HepG2 (cell line): Measurements from ENCODE around the gene PLPP3. TPM values are rescaled to one million over a fixed set of nuclear protein-coding genes. Genes with fewer than 3 reads are reported as not detected.

Experiments
- CERS6 ChIP-seq: sonication (generic); formaldehyde crosslinking; IDR thresholded peaks from 2 replicates; pipeline ENCODE4 v1.5.0; 2020; ENCODE audit warnings: missing genetic modification reagents
- CSRNP1 ChIP-seq: sonication (generic); formaldehyde crosslinking; IDR thresholded peaks from 2 replicates; pipeline ENCODE4 v1.8.1; 2023; ENCODE audit warnings: mild to moderate bottlenecking, missing genetic modification reagents
- ELF1 ChIP-seq: sonication (generic); formaldehyde crosslinking; IDR thresholded peaks from 2 replicates; pipeline ENCODE4 v1.4.0; 2020; ENCODE audit warnings: missing genetic modification reagents
- HMG20B ChIP-seq: conservative IDR thresholded peaks from 2 replicates; pipeline ENCODE4 v1.6.1; 2016; ENCODE audit warnings: missing genetic modification reagents, missing compliant biosample characterization
- KDM2A ChIP-seq: sonication (generic); formaldehyde crosslinking; IDR thresholded peaks from 2 replicates; pipeline ENCODE4 v1.4.0; 2020; ENCODE audit warnings: low read depth, missing genetic modification reagents, borderline replicate concordance
- MAFK ChIP-seq, 2 experiments: IDR thresholded peaks in 1 of 2; conservative IDR thresholded peaks in 1 of 2; 2 replicates each; pipeline ENCODE4 v1.6.1; 2011; ENCODE audit warnings: improper control_type of control experiment in 2 of 2, low read length in 2 of 2
- NFRKB ChIP-seq: fragments of 450-650 bp; IDR thresholded peaks from 2 replicates; pipeline ENCODE4 v1.6.1; 2017
- POLR2AphosphoS5 ChIP-seq: IDR thresholded peaks from 2 replicates; pipeline ENCODE4 v1.6.1; 2012; ENCODE audit warnings: low read depth, low read length
- RELA ChIP-seq: sonication (generic); formaldehyde crosslinking; IDR thresholded peaks from 2 replicates; pipeline ENCODE4 v1.4.0; 2020; ENCODE audit warnings: missing genetic modification reagents
- SALL2 ChIP-seq: sonication (generic); formaldehyde crosslinking; IDR thresholded peaks from 2 replicates; pipeline ENCODE4 v1.8.1; 2023; ENCODE audit warnings: mild to moderate bottlenecking, missing genetic modification reagents, inconsistent platforms
- SMARCE1 ChIP-seq: fragments of 450-650 bp; IDR thresholded peaks from 2 replicates; pipeline ENCODE4 v1.6.1; 2017; ENCODE audit warnings: borderline replicate concordance
- SMYD3 ChIP-seq: sonication (generic); formaldehyde crosslinking; IDR thresholded peaks from 2 replicates; pipeline ENCODE4 v1.8.1; 2023; ENCODE audit warnings: mild to moderate bottlenecking, missing genetic modification reagents
- SNAPC2 ChIP-seq: sonication (generic); formaldehyde crosslinking; IDR thresholded peaks from 2 replicates; pipeline ENCODE4 v1.8.1; 2022; ENCODE audit warnings: mild to moderate bottlenecking, missing genetic modification reagents
- TBP ChIP-seq: sonication (generic); formaldehyde crosslinking; IDR thresholded peaks from 2 replicates; pipeline ENCODE4 v1.5.0; 2020; ENCODE audit warnings: missing genetic modification reagents
- ZBTB7B ChIP-seq: sonication (generic); formaldehyde crosslinking; IDR thresholded peaks from 2 replicates; pipeline ENCODE4 v1.4.0; 2020; ENCODE audit warnings: missing genetic modification reagents
- ZKSCAN5 ChIP-seq: sonication (generic); formaldehyde crosslinking; IDR thresholded peaks from 2 replicates; pipeline ENCODE4 v1.5.1; 2020; ENCODE audit warnings: mild to moderate bottlenecking, missing genetic modification reagents
- ZMAT5 ChIP-seq: sonication (generic); formaldehyde crosslinking; IDR thresholded peaks from 2 replicates; pipeline ENCODE4 v1.5.0; 2020; ENCODE audit warnings: mild to moderate bottlenecking, low read depth, missing genetic modification reagents, borderline replicate concordance
- ZNF263 ChIP-seq: sonication (generic); formaldehyde crosslinking; IDR thresholded peaks from 2 replicates; pipeline ENCODE4 v1.4.0; 2020; ENCODE audit warnings: missing genetic modification reagents
- ZNF276 ChIP-seq: sonication (generic); formaldehyde crosslinking; IDR thresholded peaks from 2 replicates; pipeline ENCODE4 v1.4.0; 2020; ENCODE audit warnings: mild to moderate bottlenecking, low read depth, missing genetic modification reagents
- ZNF280D ChIP-seq: sonication (generic); formaldehyde crosslinking; IDR thresholded peaks from 2 replicates; pipeline ENCODE4 v1.5.1; 2020; ENCODE audit warnings: mild to moderate bottlenecking, missing genetic modification reagents
- ZNF614 ChIP-seq: IDR thresholded peaks from 2 replicates; pipeline ENCODE4 v1.6.1; 2018; ENCODE audit warnings: missing biosample characterization, missing genetic modification reagents, inconsistent platforms, borderline replicate concordance
- ZNF674 ChIP-seq: sonication (generic); formaldehyde crosslinking; IDR thresholded peaks from 2 replicates; pipeline ENCODE4 v1.5.0; 2020; ENCODE audit warnings: low read depth, mild to moderate bottlenecking, missing genetic modification reagents
- ZNF691 ChIP-seq: sonication (generic); formaldehyde crosslinking; IDR thresholded peaks from 2 replicates; pipeline ENCODE4 v1.4.0; 2020; ENCODE audit warnings: missing genetic modification reagents, low read depth, mild to moderate bottlenecking, borderline replicate concordance
- polyA plus RNA-seq, 8 experiments: library from polyadenylated mRNA; depleted of rRNA in 3 of 8; stranded (reverse) in 7 of 8; unstranded in 1 of 8; fragments of >200 nt; fragmentation: Illumina TruSeq in 4 of 8; extraction: Trizol in 4 of 8; gene quantifications; 2 replicates each; pipeline versions ENCODE4 v1.2.1 to v1.2.3, GENCODE V29; 2011 to 2016; ENCODE audit warnings: low read depth in 4 of 8, missing spikeins in 1 of 8, mixed read lengths in 1 of 8; ENCODE audit not compliant: insufficient read depth in 1 of 8
- total RNA-seq, 5 experiments: library from RNA; depleted of rRNA; stranded (reverse); fragments of >200 nt; fragmentation: Illumina TruSeq; extraction: Trizol; gene quantifications; 2 replicates each; pipeline ENCODE4 v1.2.3, GENCODE V29; 2016; ENCODE audit warnings: low read depth in 1 of 5

The PLPP3 gene
- total and polyA plus RNA-seq, 2 of the 13 experiments (the other 11 are each of a cell fraction or from before 2014, with no cell fraction given): 49.7 to 65.8 TPM

GRCh38 chr1:56508523-56508983 lies 70.8 kb downstream of the PLPP3 start (continued):
- peak; percentile 69; the same call in 1 of the 2 replicates for TF ChIP-seq ZBTB7B (CRISPR knock-in tag)
- TF ChIP-seq SMARCE1: no peak
- no peak for TF ChIP-seq NFRKB
- TF ChIP-seq SMYD3 (CRISPR knock-in tag): 0 out of 2 replicates have a peak, but pooled peaks have one; percentile 79
- no peak for TF ChIP-seq POLR2AphosphoS5
- peak; percentile 83 for TF ChIP-seq KDM2A
- peak; percentile 79; the same call in 1 of the 2 replicates for TF ChIP-seq ZNF614
- TF ChIP-seq ZNF280D (CRISPR knock-in tag): peak; percentile 88
- TF ChIP-seq ELF1 (CRISPR knock-in tag): peak; percentile 72
- no peak for TF ChIP-seq CERS6
- no peak; the same call in 1 of the 2 replicates for TF ChIP-seq RELA (CRISPR knock-in tag)
- peak; percentile 93 for TF ChIP-seq ZNF691
- TF ChIP-seq HMG20B (CRISPR knock-in tag): peak; percentile 82
- peak; percentile 71 for TF ChIP-seq ZNF276
- peak; percentile 97 for TF ChIP-seq SALL2
- TF ChIP-seq MAFK (conservative IDR thresholded peaks at IDR 0.05 in 1 of 2, IDR thresholded peaks at IDR 0.05 in 1 of 2; ENCODE audit: low read length in 2 of 2): 0 out of 4 replicates have a peak, but pooled peaks of 1 of the 2 experiments have one; percentile 13
- peak; percentile 89 for TF ChIP-seq CSRNP1 (CRISPR knock-in tag)
- TF ChIP-seq ZNF674 (CRISPR knock-in tag): no peak
- TF ChIP-seq ZKSCAN5 (CRISPR knock-in tag): no peak
- peak; percentile 77 for TF ChIP-seq ZNF263 (CRISPR knock-in tag)
- no peak for TF ChIP-seq TBP (CRISPR knock-in tag)
- peak; percentile 72; the same call in 1 of the 2 replicates for TF ChIP-seq SNAPC2 (CRISPR knock-in tag)
- no peak for TF ChIP-seq ZMAT5 (CRISPR knock-in tag)
